T-cell (primary cell): ENCODE results near the gene PTTG1IP. TPM values are rescaled to one million over a fixed set of nuclear protein-coding genes. Genes with fewer than 3 reads are reported as not detected.

Experiments
- ATAC-seq, 4 experiments: fragments of 200-7000 bp in 3 of 4; fragments of 150-1000 bp in 1 of 4; cut with Tn5 transposase; replicated peaks in 1 of 4; 1 replicate in 3 of 4; 2 replicates in 1 of 4; pipeline ENCODE4 v1.10.0; 2021; ENCODE audit warnings: moderate library complexity in 3 of 4, mild to moderate bottlenecking in 2 of 4, moderate number of reproducible peaks in 1 of 4
- CTCF ChIA-PET, 2 donors: fragments of 300-600 bp; sonication (Branson Sonifier 250); formaldehyde crosslinking; loops; one replicate each; lab custom pipeline; 2022; ENCODE audit warnings: antibody characterized with exemption in 2 of 2; lab: Charles Lee
- POLR2A ChIA-PET, 2 donors: fragments of 300-600 bp; sonication (Branson Sonifier 250); formaldehyde crosslinking; loops; one replicate each; lab custom pipeline; 2022; ENCODE audit warnings: antibody characterized with exemption in 2 of 2; lab: Charles Lee
- DNase-seq, 35 experiments: peaks; one replicate each; pipeline versions ENCODE4 v3.0.0 to v3.0.0-alpha.2; 2013 to 2023
- H3K27ac ChIP-seq: one replicate; pipeline ENCODE4 v1.5.1; 2013; ENCODE audit warnings: low read length
- H3K27me3 ChIP-seq, 2 experiments: replicated peaks in 1 of 2; 1 replicate in 1 of 2; 2 replicates in 1 of 2; pipeline versions ENCODE4 v1.6.1 to v1.7.0; 2013; ENCODE audit warnings: low read length in 1 of 2, mixed read lengths in 1 of 2; ENCODE audit not compliant: control insufficient read depth in 2 of 2, insufficient read depth in 2 of 2; ENCODE audit errors: extremely low read depth in 1 of 2
- H3K36me3 ChIP-seq, 2 donors: 1 replicate in 1 of 2; 2 replicates in 1 of 2; pipeline versions ENCODE4 v1.6.1 to v1.7.0; 2013; ENCODE audit warnings: low read length in 1 of 2; ENCODE audit not compliant: control insufficient read depth in 2 of 2, insufficient read depth in 1 of 2; ENCODE audit errors: extremely low read depth in 1 of 2
- H3K4me1 ChIP-seq, 2 experiments: 1 replicate in 1 of 2; 2 replicates in 1 of 2; pipeline versions ENCODE4 v1.6.1 to v1.7.0; 2013; ENCODE audit warnings: low read length in 2 of 2, mixed read lengths in 1 of 2; ENCODE audit not compliant: insufficient read depth in 2 of 2, control insufficient read depth in 1 of 2; ENCODE audit errors: extremely low read depth in 1 of 2
- H3K4me3 ChIP-seq, 2 donors: 1 replicate in 1 of 2; 2 replicates in 1 of 2; pipeline versions ENCODE4 v1.5.1 to v1.7.0; 2013; ENCODE audit warnings: mild to moderate bottlenecking in 2 of 2, low read length in 1 of 2, moderate library complexity in 1 of 2; ENCODE audit not compliant: control insufficient read depth in 1 of 2; ENCODE audit errors: extremely low read depth in 1 of 2
- H3K9me3 ChIP-seq: 2 replicates; pipeline ENCODE4 v1.7.0; 2013
- H3K27ac Mint-ChIP-seq, 2 donors: one replicate each; pipeline ENCODE4 v1.8.0; 2020 to 2021; ENCODE audit warnings: mild to moderate bottlenecking in 2 of 2, mixed read lengths in 2 of 2
- H3K27me3 Mint-ChIP-seq, 2 donors: one replicate each; pipeline ENCODE4 v1.8.0; 2021 to 2022; ENCODE audit warnings: mixed read lengths in 2 of 2
- H3K36me3 Mint-ChIP-seq: one replicate; pipeline ENCODE4 v1.8.0; 2021; ENCODE audit warnings: mixed read lengths
- H3K4me1 Mint-ChIP-seq, 3 donors: one replicate each; pipeline ENCODE4 v1.8.0; 2020 to 2022; ENCODE audit warnings: mixed read lengths in 3 of 3, mild to moderate bottlenecking in 1 of 3
- H3K4me3 Mint-ChIP-seq, 3 donors: one replicate each; pipeline ENCODE4 v1.8.0; 2020 to 2022; ENCODE audit warnings: mild to moderate bottlenecking in 3 of 3, mixed read lengths in 3 of 3, moderate library complexity in 3 of 3
- H3K9me3 Mint-ChIP-seq, 3 donors: one replicate each; pipeline ENCODE4 v1.8.0; 2020 to 2022; ENCODE audit warnings: mixed read lengths in 3 of 3
- WGBS: methylation state at CpG from one replicate; pipeline ENCODE4 v1.1.5; 2013; ENCODE audit warnings: missing lambda C conversion rate; ENCODE audit not compliant: insufficient coverage; 5-methylcytosine and 5-hydroxymethylcytosine counted together
- total RNA-seq, 35 experiments: library from RNA in 6 of 35; stranded (reverse) in 6 of 35; fragments of 120-200 nt in 1 of 35; gene quantifications; one replicate each; pipeline versions ENCODE4 v1.2.1 to v1.2.4 and lab custom pipeline; 2013 to 2026

PTTG1IP gene
- total RNA-seq, 5 donors from 2014 or later (not counting 1 experiment from before 2014, with no cell fraction given), result 73.4 to 91.1 (median 90.2) TPM

DNA sequence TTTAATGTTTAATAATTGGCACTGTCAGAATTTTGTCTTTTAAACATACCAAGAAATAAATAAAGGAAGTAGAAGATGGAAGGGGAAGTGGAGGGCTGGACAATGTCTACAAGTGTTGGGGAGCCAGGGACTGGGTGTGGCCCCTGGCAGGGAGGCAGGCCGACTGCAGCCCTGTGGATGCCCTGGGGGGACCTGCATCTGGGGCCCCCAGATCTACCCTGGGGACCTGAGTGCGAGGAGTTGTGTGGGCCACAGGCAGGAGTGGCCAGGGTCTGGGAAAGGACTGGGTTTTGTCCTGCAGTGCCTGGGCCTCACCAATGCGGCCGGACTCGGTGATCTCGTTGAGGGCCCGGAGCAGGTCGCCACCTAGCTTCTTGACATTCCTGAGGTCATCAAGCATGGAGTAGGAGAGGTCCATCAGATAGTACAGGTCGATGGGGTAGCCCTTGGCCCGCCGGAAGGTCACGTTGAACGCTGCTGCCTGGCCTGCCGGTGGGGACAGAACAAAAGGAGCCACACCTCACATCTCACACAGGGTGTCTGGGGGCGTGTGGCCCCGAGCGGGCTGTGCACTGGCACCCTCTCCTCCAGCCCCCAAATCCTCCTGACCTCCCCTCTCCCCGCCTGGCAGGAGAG, 29.7 kb upstream of the PTTG1IP start:
- ChIA-PET CTCF (no interaction called here), POLR2A (no interaction called here)
- H3K4me1 Mint-ChIP-seq, result peaks cover 21 to 32% (median 29%) of the 10 kb centered on the region in 3 donors
- Histone ChIP-seq H3K4me3 (no peak overlapping the region), H3K9me3 (no peaks in the 10 kb centered on the region), H3K4me1 (peaks cover 2 to 42% of the 10 kb centered on the region in 2 experiments), H3K27ac (no peak overlapping the region), H3K27me3 (no peaks in the 10 kb centered on the region), H3K36me3 (peaks cover 46 to 97% of the 10 kb centered on the region in 2 donors)
- no peaks in the 10 kb centered on the region for H3K27me3 Mint-ChIP-seq
- DNase-seq (no peak), ATAC-seq (no peak)
- peak overlapping the region in 1 of 2 donors; percentile 87 for H3K27ac Mint-ChIP-seq
- H3K4me3 Mint-ChIP-seq, result no peak overlapping the region
- H3K9me3 Mint-ChIP-seq, result no peaks in the 10 kb centered on the region
- H3K36me3 Mint-ChIP-seq, result peaks cover 42% of the 10 kb centered on the region
- 95% methylated on average over 15 of the region's 18 CpGs for WGBS

DNA sequence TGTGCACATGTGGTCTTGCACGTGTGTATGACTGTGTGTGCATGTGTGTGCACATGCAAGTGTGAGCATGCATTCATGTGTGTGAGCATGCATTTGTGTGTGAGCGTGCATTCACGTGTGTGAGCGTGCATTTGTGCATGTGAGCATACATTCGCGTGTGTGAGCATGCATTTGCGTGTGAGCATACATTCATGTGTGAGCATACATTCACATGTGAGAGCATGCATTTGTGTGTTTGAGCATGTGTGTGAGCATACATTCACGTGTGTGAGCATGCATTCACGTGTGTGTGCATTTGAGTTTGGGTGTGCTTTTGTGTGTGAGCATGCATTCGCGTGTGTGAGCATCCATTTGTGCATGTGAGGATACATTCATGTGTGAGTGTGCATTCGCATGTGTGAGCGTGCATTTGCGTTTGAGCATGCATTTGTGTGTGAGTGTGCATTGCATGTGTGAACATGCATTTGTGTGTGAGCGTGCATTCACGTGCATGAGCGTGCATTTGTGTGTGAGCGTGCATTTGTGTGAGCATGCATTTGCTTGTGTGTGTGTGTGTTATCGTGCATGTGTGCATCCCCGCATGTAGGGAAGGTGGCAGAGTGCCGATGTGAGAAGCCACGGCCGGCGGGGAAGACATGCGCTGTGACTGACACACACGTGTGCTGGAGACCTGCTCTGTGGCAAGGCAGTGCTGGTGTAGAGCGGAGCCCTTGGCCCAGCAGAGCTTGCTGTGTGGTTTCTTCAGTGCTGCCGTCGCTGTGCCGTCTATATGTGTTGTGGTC, 29.0 kb upstream of the PTTG1IP start:
- Histone ChIP-seq H3K27me3 (no peaks in the 10 kb centered on the region), H3K4me3 (no peak overlapping the region), H3K27ac (no peak overlapping the region), H3K36me3 (peaks cover 52 to 99% of the 10 kb centered on the region in 2 donors), H3K9me3 (no peaks in the 10 kb centered on the region), H3K4me1 (peaks cover 0 to 40% of the 10 kb centered on the region in 2 experiments)
- Mint-ChIP-seq H3K4me3 (no peak overlapping the region), H3K27ac (peak overlapping the region in 1 of 2 donors; percentile 87), H3K4me1 (peaks cover 21 to 29% (median 23%) of the 10 kb centered on the region in 3 donors), H3K9me3 (no peaks in the 10 kb centered on the region), H3K36me3 (peaks cover 47% of the 10 kb centered on the region), H3K27me3 (no peaks in the 10 kb centered on the region)
- ChIA-PET POLR2A (no interaction called here), CTCF (no interaction called here)
- no peak for ATAC-seq
- 98% methylated on average over 27 of the region's 30 CpGs for WGBS
- DNase-seq, result no peak

DNA sequence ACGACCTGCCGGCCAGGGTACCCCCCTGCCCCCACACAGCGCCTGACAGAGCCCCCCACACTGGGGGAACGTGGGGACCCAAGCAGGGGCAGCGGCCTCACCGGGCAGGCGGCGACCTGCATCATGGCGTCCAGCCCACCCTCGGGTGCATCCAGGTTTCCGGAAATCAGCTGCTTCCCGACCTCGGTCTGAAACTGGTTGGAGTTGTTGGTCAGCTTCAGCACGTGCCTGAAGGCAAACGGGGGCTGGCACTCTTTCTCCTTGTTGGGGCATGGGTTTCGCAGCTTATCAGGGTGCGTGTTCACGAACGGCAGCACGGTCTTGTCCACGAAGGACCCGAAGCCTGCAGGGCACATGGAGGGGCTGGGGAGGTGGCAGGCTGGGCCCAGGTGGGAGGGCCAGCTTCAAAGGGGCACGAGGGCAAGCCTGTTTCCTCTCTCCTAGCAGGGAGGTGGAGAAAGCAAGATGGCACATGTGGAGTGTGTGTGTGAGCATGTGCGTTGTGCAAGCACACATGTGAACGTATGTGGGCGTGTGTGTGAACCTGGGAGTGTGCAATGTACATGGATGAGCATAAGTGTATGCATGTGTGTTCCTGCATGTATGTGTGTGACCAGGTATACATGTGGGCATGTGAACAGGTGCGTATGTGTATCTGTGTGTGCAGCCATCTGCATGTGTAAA, 28.0 kb upstream of the PTTG1IP start:
- H3K27ac Mint-ChIP-seq, result no peak overlapping the region
- ChIA-PET POLR2A (no interaction called here), CTCF (interaction anchor here in 1 of 2 donors (0.6 kb wide), 1 partner anchor 9 kb away, joined by 3 read pairs; no protein-coding TSS in a partner anchor)
- H3K4me1 Mint-ChIP-seq, result peaks cover 21 to 28% (median 21%) of the 10 kb centered on the region in 3 donors
- 90% methylated on average over 12 of the region's 27 CpGs for WGBS
- Histone ChIP-seq H3K36me3 (peaks cover 56 to 99% of the 10 kb centered on the region in 2 donors), H3K4me1 (peaks cover 0 to 30% of the 10 kb centered on the region in 2 experiments), H3K27ac (no peak overlapping the region), H3K27me3 (no peaks in the 10 kb centered on the region), H3K9me3 (no peaks in the 10 kb centered on the region), H3K4me3 (no peak overlapping the region)
- H3K9me3 Mint-ChIP-seq, result no peaks in the 10 kb centered on the region
- no peaks in the 10 kb centered on the region for H3K27me3 Mint-ChIP-seq
- no peak overlapping the region for H3K4me3 Mint-ChIP-seq
- peaks cover 49% of the 10 kb centered on the region for H3K36me3 Mint-ChIP-seq
- no peak for ATAC-seq
- DNase-seq, result no peak

DNA sequence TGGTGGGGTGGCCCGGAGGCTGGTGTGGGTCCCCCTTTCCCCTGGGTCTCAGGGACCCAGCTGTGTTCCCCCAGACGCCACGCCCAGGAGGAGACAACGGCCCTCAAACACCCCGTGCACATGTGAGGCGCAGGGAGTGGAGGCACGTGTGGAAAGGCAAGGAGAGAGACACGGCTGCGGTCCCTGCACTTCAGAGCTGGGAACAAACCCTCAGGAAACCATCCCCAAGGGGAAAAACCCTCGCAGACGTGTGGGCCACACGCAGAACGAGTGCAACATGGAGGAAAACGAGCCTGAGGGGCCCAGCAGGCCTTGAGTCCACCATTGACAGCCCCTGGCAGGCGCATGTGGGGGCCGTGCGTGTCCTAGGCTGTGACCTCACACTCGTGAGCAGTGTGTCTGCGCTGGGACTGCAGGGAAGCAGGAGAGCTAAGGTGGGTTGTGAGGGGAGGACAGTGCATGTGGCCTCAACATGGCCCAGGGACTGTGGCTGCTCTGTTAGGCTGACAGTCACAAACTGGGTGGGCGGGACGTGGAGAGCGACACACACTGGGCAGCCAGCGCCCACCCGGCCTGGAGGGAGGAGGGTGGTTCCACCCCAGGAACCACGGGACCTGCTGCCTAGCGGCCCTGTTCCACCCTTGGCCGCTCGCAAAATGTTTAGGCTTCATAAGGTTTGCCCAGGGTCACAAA, 27.2 kb upstream of the PTTG1IP start:
- H3K27ac Mint-ChIP-seq, result no peak overlapping the region
- Histone ChIP-seq H3K27me3 (no peaks in the 10 kb centered on the region), H3K36me3 (peaks cover 56 to 99% of the 10 kb centered on the region in 2 donors), H3K4me1 (peaks cover 0 to 23% of the 10 kb centered on the region in 2 experiments), H3K27ac (no peak overlapping the region), H3K9me3 (no peaks in the 10 kb centered on the region), H3K4me3 (no peak overlapping the region)
- WGBS, result 90% methylated on average over 22 of the region's 28 CpGs
- ChIA-PET CTCF (interaction anchor here in 1 of 2 donors (0.6 kb wide), 1 partner anchor 9 kb away, joined by 3 read pairs; no protein-coding TSS in a partner anchor), POLR2A (no interaction called here)
- H3K9me3 Mint-ChIP-seq, result no peaks in the 10 kb centered on the region
- peaks cover 16 to 22% (median 16%) of the 10 kb centered on the region in 3 donors for H3K4me1 Mint-ChIP-seq
- peaks cover 52% of the 10 kb centered on the region for H3K36me3 Mint-ChIP-seq
- ATAC-seq, result no peak
- no peak for DNase-seq
- no peaks in the 10 kb centered on the region for H3K27me3 Mint-ChIP-seq
- H3K4me3 Mint-ChIP-seq, result no peak overlapping the region

DNA sequence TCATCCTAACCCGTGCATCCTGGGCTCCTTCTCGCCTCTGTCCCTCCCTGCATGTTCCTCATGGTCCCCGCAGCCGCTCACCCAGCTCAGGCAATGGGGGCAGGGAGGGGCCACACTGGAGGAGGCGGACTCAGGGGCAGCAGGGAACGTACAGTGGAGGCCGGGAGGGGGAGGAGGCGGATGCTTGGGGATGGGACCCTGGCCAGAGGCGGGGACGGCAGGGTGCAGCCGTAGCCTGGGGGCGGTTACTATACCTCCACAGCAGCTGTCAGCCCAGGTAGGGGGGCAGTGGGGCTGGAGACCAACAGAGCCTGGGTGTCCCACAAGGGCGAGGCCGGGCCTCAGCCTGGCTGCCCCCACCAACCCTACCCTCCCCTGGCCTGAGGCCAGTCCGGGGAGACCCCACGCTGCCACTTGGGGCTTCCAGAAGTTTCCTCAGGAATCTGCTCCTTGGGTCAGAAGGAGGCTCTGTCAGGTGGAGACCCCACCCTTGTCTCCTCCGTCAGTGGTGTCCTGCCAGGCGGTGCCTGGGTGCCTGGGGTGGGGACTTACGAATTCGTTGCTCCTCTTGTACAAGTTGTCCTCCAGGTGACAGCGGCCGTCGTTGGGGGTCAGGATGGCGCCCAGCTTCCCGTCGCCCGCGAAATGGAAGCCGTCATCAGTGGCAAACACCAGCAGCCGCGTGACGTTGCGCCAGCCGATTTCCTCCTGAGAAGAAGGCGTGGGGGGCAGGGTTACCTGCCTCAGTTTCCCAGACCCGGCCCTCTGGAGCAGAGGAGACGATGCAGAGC, 26.5 kb upstream of the PTTG1IP start:
- Histone ChIP-seq H3K4me3 (no peak overlapping the region), H3K9me3 (no peaks in the 10 kb centered on the region), H3K4me1 (peaks cover 0 to 17% of the 10 kb centered on the region in 2 experiments), H3K27ac (no peak overlapping the region), H3K27me3 (no peaks in the 10 kb centered on the region), H3K36me3 (peaks cover 54 to 96% of the 10 kb centered on the region in 2 donors)
- Mint-ChIP-seq H3K4me1 (peaks cover 13 to 20% (median 16%) of the 10 kb centered on the region in 3 donors), H3K36me3 (peaks cover 53% of the 10 kb centered on the region), H3K9me3 (no peaks in the 10 kb centered on the region), H3K27ac (no peak overlapping the region), H3K27me3 (no peaks in the 10 kb centered on the region), H3K4me3 (no peak overlapping the region)
- DNase-seq (no peak), ATAC-seq (no peak)
- WGBS, result 96% methylated on average over 29 of the region's 37 CpGs
- ChIA-PET POLR2A (interaction anchor here in 1 of 2 donors (0.6 kb wide), 2 partner anchors 19 to 90 kb away, joined by 3 to 6 read pairs; no protein-coding TSS in a partner anchor), CTCF (no interaction called here)
